Measurements from ENCODE around the gene ZNF678. TPM values are rescaled to one million over a fixed set of nuclear protein-coding genes. Genes with fewer than 3 reads are reported as not detected.

ZNF678 gene
- total and polyA plus RNA-seq, 2 donors (not counting 1 experiment from before 2014, with no cell fraction given) = 5.5 to 16.0 TPM

DNA sequence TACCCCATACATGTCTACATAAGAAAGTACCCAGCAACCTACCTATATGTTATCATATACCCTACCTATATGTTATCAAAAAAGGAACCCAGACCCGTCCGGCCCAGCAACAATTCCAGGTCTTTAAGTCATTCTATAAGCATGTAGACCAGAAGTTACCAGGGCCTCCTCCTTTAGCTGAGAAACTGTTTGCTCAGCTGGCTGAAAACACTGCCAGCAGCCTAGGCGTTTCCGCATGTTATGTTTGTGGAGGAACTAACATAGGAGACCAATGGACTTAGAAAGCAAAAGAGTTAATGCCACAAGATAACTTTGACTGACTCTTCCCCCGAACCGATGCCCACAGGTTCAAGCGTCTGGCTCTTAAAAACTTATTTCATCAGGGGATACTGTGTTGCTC lies 7.1 kb upstream of the ZNF678 start:
- DNase-seq (no peak), ATAC-seq (ENCODE audit: low read depth) (no peak)
- Histone ChIP-seq H3K36me3 (replicated peaks in 1 of 2; ENCODE audit: control extremely low read depth in 1 of 2, control insufficient read depth in 1 of 2, extremely low read depth in 1 of 2, insufficient read depth in 2 of 2, low read length in 1 of 2) (no peaks in the 10 kb centered on the region), H3K4me3 (ENCODE audit: control extremely low read depth in 1 of 5, extremely low read depth in 1 of 5, insufficient read depth in 1 of 5, low read depth in 2 of 5, low read length in 4 of 5) (no peak overlapping the region), H3K4me2 (replicated peaks; ENCODE audit: low read depth, low read length, poor library complexity, severe bottlenecking) (no peak overlapping the region), H4K20me1 (ENCODE audit: control insufficient read depth, insufficient read depth, low read length, poor library complexity, severe bottlenecking) (no peaks in the 10 kb centered on the region), H3K27ac (ENCODE audit: low read length in 2 of 2) (no peak overlapping the region), H2AFZ (ENCODE audit: insufficient read depth, low read depth, low read length, poor library complexity, severe bottlenecking) (no peak overlapping the region), H3K9me3 (ENCODE audit: control extremely low read depth in 1 of 3, control insufficient read depth in 2 of 3, insufficient read depth in 1 of 3, low read length in 2 of 3) (peaks cover 0 to 31% (median 3%) of the 10 kb centered on the region in 3 donors), H3K9ac (ENCODE audit: low read length) (no peak overlapping the region), H3K4me1 (ENCODE audit: control insufficient read depth in 2 of 2, insufficient read depth in 2 of 2, low read length in 2 of 2) (peaks cover 17 to 24% of the 10 kb centered on the region in 2 donors), H3K27me3 (replicated peaks in 1 of 4; ENCODE audit: control extremely low read depth in 1 of 4, control insufficient read depth in 3 of 4, insufficient read depth in 4 of 4, low read length in 3 of 4) (peaks cover 0 to 23% (median 6%) of the 10 kb centered on the region in 4 experiments), H3K79me2 (ENCODE audit: control insufficient read depth, insufficient read depth, low read length) (no peaks in the 10 kb centered on the region)
- H3K27me3 Mint-ChIP-seq = peaks cover 15% of the 10 kb centered on the region
- intact Hi-C loops (cut with micrococcal nuclease) = no loop called here
- WGBS (ENCODE audit: insufficient coverage) = 97% methylated on average over 5 of the region's 7 CpGs
- POLR2A ChIA-PET = no interaction called here
- H3K4me1 Mint-ChIP-seq = peaks cover 14% of the 10 kb centered on the region
- H3K27ac Mint-ChIP-seq = no peak overlapping the region
- peaks cover 8% of the 10 kb centered on the region for H3K9me3 Mint-ChIP-seq (ENCODE audit: insufficient read depth)
- no peak overlapping the region for H3K4me3 Mint-ChIP-seq
- CTCF ChIA-PET = interaction anchor here (1.7 kb wide), 1 partner anchor 14 kb away, joined by 7 read pairs; no protein-coding TSS in a partner anchor
- no peak for TF ChIP-seq EZH2 (IDR thresholded peaks at IDR 0.05; ENCODE audit: borderline replicate concordance, insufficient read depth, low read depth, low read length, poor library complexity, severe bottlenecking)
- TF ChIP-seq, protein P1, sequence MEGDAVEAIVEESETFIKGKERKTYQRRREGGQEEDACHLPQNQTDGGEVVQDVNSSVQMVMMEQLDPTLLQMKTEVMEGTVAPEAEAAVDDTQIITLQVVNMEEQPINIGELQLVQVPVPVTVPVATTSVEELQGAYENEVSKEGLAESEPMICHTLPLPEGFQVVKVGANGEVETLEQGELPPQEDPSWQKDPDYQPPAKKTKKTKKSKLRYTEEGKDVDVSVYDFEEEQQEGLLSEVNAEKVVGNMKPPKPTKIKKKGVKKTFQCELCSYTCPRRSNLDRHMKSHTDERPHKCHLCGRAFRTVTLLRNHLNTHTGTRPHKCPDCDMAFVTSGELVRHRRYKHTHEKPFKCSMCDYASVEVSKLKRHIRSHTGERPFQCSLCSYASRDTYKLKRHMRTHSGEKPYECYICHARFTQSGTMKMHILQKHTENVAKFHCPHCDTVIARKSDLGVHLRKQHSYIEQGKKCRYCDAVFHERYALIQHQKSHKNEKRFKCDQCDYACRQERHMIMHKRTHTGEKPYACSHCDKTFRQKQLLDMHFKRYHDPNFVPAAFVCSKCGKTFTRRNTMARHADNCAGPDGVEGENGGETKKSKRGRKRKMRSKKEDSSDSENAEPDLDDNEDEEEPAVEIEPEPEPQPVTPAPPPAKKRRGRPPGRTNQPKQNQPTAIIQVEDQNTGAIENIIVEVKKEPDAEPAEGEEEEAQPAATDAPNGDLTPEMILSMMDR (IDR thresholded peaks at IDR 0.05) = no peak

DNA sequence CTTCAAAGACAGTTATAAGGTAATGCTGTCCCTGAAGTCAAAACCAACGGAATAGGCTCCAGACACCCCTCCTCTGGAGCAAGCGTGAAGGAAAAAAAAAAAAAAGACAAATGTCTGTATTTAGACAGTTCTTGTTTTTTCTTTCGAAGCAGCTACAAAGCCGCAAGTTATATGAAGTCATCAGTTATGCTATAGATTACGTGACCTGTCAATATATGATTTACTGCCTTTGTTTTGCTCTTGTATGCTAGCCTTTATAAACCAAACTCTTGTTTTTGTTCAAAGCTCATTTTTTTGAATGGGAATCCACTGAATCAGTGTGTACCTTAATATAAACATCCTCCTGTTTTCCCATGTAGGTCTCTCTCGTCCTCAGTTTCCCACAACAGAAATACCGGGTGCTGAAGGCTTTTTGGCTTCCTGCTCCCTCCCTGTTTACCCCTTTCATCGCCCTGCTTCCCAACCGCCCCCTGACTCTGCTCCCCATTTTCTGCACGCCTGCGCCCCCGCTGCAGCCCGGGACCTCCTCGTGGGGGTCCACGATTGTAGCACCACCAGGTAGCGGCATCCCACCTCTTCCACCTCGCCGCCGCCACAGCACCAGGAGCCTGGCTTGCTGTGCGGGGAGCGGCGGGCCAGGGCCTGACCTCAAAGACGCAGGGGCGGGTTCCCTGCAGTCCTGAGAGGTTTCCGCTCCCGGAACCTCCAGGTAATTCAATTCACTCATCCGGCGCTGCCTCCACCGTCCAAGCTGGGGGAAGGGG lies 5.2 kb upstream of the ZNF678 start:
- Histone ChIP-seq H3K27me3 (replicated peaks in 1 of 4; ENCODE audit: control extremely low read depth in 1 of 4, control insufficient read depth in 3 of 4, insufficient read depth in 4 of 4, low read length in 3 of 4) (peaks cover 0 to 33% (median 9%) of the 10 kb centered on the region in 4 experiments), H3K4me2 (replicated peaks; ENCODE audit: low read depth, low read length, poor library complexity, severe bottlenecking) (peak overlapping the region; percentile 75), H3K4me3 (ENCODE audit: control extremely low read depth in 1 of 5, extremely low read depth in 1 of 5, insufficient read depth in 1 of 5, low read depth in 2 of 5, low read length in 4 of 5) (peak overlapping the region in 2 of 5 experiments; percentile 19 to 30), H3K9me3 (ENCODE audit: control extremely low read depth in 1 of 3, control insufficient read depth in 2 of 3, insufficient read depth in 1 of 3, low read length in 2 of 3) (peaks cover 0 to 44% (median 0%) of the 10 kb centered on the region in 3 donors), H3K27ac (ENCODE audit: low read length in 2 of 2) (no peak overlapping the region), H4K20me1 (ENCODE audit: control insufficient read depth, insufficient read depth, low read length, poor library complexity, severe bottlenecking) (no peaks in the 10 kb centered on the region), H3K36me3 (replicated peaks in 1 of 2; ENCODE audit: control extremely low read depth in 1 of 2, control insufficient read depth in 1 of 2, extremely low read depth in 1 of 2, insufficient read depth in 2 of 2, low read length in 1 of 2) (no peaks in the 10 kb centered on the region), H3K4me1 (ENCODE audit: control insufficient read depth in 2 of 2, insufficient read depth in 2 of 2, low read length in 2 of 2) (peaks cover 17 to 25% of the 10 kb centered on the region in 2 donors), H2AFZ (ENCODE audit: insufficient read depth, low read depth, low read length, poor library complexity, severe bottlenecking) (peak overlapping the region; percentile 73), H3K9ac (ENCODE audit: low read length) (no peak overlapping the region), H3K79me2 (ENCODE audit: control insufficient read depth, insufficient read depth, low read length) (no peaks in the 10 kb centered on the region)
- Mint-ChIP-seq H3K9me3 (ENCODE audit: insufficient read depth) (no peaks in the 10 kb centered on the region), H3K27me3 (peaks cover 22% of the 10 kb centered on the region), H3K27ac (no peak overlapping the region), H3K4me3 (peak overlapping the region; percentile 81), H3K4me1 (peaks cover 23% of the 10 kb centered on the region)
- no peak for TF ChIP-seq EZH2 (IDR thresholded peaks at IDR 0.05; ENCODE audit: borderline replicate concordance, insufficient read depth, low read depth, low read length, poor library complexity, severe bottlenecking)
- TF ChIP-seq, protein P1 (IDR thresholded peaks at IDR 0.05) = no peak
- intact Hi-C loops (cut with micrococcal nuclease) = no loop called here
- POLR2A ChIA-PET = interaction anchor here (0.7 kb wide), 1 partner anchor 10 kb away, joined by 5 read pairs; no protein-coding TSS in a partner anchor
- DNase-seq = no peak
- CTCF ChIA-PET = interaction anchor here (0.6 to 1.7 kb wide), 4 partner anchors 15 to 201 kb away, joined by 3 to 7 read pairs (median 4); no protein-coding TSS in a partner anchor
- WGBS (ENCODE audit: insufficient coverage) = 59% methylated on average over 25 of the region's 29 CpGs
- no peak for ATAC-seq (ENCODE audit: low read depth)

Measured in B cell (primary cell).